NK-92 (cell line): ENCODE measurements around the gene DTNBP1.

ENCODE experiments used
- DNase-seq: peaks from one replicate; lab custom pipeline; 2025; ENCODE audit not compliant: unreplicated experiment; lab: John Stamatoyannopoulos, UW

The DTNBP1 gene

DNA sequence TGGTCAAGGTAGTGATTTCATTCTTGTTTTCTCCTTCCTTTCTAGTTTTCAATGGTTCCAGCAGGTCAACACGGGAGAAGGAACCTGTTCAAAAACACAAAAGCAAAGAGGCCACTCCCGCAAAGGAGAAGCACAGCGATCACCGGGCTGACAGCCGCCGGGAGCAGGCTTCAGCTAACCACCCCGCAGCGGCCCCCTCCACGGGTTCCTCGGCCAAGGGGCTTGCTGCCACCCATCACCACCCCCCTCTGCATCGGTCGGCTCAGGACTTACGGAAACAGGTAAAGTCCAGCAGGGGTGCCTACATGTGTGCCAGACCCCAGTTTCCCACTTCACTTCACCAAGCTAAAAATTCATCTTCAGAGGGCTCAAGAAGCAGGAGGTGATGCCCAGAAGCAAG is 175.6 kb downstream of the DTNBP1 start:
- DNase-seq: no peak

DNA sequence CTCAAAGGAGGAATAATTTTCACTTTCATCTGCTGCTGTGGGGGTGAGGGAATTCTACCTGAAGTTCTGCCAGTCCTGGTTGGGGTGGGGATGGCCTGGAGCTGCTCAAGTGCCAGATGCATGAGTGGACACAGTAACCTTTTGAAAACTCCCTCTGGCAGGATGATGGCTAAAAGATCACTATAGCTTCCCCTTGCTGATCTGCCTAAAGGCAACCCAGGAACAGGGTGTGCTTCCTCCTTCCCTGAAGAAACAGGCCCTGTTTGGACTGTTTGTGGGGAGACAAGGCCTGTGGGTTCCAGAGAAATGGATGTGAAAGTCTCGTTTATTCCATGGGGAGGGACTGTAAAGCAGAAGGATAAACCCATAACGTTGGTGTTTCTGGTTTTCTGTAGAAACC is 176.9 kb downstream of the DTNBP1 start:
- no peak for DNase-seq

DNA sequence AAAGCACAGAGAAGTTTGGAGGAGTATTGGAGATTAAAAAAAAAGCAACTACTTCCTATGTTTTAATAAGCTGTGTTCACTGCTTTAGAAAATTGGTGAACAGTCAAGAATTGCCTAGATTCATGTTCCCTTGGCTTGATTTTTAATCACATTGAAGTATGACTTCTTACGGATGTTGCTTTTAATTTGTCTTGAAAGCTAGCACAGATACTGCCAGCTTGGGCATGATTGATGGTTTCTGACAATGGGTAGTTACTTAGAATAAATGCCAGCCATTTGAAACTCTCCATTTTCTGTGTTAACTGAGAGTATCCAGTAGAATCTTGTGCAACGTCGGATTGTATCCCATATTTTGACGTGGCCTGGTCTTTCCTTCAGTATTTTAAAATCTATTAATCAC is 178.0 kb downstream of the DTNBP1 start:
- no peak for DNase-seq

DNA sequence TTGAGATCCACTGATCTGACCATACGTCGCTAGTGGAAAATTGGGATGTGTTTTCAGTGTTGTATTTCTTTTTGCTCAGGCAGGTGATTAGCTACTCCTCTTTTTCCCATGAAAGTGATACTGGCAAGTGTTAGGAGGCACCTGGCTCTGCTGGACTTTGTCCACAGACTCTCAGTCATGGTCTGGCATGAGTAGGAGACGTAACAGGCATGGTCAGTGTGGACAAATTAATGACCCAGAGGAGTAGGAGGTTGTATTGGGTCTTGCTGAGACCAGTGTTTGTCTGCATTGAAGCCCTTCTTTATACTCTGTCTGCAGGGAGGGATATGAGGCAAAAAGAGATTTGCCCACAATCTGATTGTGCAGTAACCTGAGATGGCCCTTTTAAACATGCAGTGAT is 178.7 kb downstream of the DTNBP1 start:
- DNase-seq: no peak

DNA sequence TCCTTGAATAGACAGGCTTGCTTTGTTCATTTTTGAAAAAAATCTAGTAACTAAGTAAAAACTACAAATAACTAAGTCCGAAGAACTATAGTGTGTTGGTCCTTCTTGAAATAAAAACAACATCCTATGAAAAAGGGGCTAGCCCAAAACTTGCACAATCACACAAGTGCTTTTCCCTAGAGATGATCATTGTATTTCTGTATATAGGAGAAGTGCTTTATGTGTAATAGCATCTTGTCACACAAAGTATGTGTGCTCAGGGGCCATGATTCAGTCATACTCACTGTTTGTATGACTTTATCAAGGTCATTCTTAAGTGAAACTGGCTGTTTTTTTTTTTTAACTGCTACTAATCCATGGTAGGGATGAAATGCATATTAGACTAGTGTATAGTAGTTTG is 179.8 kb downstream of the DTNBP1 start:
- DNase-seq: no peak

DNA sequence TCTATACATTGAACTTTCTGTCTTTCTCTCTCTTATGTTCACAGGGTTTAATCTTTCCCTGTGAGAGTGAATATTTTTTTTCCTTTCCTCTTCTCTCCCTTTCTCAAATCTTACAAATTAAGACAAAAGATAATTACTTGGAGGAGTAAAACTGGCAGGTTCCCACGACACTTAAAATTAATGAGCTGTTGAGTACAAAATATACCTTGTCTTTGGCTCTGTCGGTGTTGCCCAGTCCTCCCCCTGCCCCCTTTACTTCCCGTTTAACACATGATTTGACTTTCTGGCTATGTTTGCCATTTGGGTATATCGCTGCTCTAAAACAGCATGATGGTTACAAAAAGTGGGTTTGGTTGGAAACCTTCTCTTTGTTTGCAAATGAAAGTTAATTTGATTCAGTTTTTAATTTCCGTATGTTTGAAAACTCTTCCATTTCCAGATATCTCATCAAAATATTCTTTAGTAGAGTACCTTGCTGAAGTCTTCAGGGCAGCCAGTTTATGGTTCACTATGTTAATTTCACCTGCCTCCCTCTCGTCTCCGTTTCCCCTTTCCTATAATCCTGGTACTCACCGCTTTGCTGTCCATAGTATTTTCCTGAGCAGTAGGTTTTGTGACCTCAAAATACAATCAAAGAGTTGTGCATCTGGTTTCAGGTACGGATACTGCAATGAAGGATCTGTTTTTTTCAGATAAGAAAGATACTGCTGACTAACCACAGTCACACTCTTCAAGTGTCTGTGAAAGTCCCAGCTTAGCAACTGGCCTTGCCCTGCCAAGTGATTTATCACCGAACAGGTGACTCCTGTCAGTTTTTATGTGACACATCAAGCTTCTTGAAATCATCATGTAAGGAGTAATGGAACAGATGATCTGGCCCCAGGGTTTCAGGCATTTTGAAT is 181.2 kb downstream of the DTNBP1 start:
- no peak for DNase-seq

DNA sequence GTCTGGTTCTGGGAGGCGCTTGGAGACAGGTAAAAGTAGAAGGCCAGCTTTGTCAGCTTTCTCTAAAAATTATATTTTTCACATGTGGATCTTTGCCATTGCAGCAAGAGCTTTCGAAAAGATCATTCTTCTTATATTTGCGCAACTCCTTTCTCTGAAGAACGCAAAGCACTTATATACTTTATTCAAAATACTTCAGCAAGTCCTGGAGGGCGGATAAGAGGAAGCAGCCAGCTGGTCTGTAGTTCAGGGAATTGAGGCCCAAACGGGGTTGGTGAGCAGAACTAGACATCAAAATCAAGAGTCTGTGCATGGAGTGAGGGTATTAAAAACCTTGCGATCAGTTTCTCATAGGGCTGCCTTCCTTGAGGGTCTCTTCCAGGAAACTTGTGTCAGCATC is 182.3 kb downstream of the DTNBP1 start:
- DNase-seq: no peak

DNA sequence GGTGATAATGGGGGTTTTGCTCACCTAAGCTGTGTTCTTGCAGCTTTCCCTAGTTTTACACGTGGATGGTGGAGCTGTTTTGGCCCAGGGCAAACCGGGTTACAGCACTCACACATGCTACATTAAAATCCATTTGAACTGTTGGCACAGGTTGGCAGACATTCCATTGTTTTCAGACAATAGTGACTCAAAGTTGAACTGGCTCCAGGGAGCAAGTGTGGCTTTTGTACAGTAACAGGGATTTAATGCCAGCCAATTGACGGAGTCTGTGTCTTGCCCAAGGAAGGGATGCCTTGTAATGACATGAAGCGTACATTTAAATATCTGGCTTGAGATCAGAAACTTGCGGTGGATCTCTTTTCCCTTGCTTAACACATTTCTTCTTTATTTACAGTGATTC is 183.1 kb downstream of the DTNBP1 start:
- no peak for DNase-seq

DNA sequence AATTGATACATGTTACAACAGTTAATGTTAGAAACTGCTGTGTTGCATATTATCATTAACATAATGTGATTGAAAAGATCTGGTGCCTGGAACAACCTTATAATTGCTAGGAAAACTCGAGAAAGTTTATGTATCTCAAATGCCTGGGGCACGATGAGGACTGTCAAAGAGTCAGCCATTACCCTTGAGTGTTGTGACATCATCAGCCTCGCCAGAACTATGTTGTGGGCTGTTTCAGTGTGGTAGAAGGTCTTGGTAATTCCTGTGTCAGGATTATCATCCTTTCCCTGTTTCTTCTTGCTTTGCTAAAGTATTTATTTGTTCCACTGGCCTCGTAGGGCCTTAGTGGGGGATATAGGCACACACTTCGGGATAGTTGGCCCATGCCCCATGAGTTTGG is 185.1 kb downstream of the DTNBP1 start:
- no peak for DNase-seq

DNA sequence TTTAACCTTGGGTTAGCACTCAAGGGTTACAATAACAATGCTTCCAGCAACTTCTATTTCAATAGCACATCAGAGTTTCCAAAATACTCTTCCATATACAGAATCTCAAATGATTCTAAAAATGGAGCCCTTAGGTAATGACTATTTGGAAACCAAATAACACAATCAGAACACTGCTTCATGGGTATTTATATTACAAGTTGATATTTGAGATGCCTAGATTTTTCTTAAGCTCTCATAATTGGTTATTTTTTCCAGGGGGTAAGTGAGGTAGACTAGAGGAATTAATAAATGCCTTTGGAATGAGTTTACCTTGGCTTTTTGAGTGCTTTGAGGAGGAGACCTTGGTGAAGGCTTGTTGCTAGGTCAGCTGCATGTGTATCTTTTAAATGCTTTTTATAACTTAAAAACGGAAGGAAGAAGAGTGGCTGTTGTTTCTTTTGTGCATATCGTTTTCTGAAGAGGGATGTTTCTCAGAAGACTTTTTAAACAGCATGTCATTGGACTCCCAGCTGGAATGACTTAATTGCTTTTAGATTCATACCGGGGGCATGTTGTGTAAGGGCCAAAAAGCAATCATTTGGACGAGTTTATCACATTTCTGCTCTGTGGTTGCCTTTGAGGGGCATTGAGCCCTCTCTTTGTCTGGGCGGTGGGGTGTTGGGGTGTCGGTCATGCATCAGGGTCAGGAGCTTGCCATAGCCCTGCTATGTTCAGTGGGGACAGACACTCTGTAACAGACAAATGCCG is 186.0 kb downstream of the DTNBP1 start:
- no peak for DNase-seq

DNA sequence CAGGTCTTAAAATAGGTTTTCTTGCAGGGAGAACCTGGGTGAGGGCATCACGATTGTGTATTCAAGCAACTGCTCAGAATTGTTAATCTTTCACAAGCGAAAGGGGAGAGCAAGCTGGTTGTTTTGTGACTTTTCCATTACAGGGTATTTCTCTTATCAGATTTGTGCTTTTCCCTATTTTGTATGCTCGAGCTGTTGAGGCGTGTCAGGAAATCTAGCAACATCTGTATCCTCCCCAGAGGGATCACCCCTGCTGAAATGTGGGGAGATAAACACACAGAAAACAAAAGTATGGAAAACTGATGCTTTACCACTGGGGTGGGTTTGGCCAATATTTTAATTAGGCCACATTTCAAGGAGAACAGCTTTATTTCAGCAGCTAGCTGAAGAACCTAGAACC is 187.0 kb downstream of the DTNBP1 start:
- DNase-seq: no peak

DNA sequence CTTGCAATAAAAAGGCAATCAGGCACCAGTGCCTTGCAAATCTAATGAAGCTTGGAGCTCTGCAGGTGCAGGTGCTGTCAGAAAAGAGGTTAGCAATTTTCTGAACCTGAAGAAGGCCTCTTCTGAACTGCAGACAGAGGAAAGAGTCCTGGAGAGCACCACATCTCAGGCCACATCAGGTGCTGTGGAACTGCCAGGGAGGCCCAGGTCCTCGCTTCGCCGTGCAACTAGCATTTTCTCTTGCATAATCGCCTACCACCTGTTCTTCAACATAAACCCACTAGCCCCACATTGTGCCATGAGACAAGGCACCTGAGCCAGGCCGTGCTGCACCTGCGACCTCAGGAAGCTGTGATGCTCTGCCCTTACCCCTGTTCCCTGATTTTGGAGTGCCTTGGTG is 187.6 kb downstream of the DTNBP1 start:
- no peak for DNase-seq

DNA sequence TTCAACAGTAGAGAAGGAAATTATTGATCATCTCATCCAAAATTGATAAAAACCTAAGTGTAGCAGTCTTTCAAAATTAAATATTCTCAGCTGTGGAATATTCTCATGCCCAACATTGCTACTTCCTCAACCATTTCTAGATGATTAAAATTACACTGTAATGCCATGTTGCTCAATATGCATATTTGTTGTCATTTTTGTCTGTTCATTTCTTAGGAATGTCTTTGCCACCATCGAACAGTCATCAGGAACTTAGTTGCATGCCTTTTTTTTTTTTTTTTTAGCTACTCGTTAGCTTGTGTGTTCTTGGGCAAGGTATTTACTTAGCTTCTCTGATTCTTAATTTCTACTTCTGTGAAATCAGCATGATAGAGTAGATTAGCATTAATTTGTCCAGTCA is 188.6 kb downstream of the DTNBP1 start:
- no peak for DNase-seq

DNA sequence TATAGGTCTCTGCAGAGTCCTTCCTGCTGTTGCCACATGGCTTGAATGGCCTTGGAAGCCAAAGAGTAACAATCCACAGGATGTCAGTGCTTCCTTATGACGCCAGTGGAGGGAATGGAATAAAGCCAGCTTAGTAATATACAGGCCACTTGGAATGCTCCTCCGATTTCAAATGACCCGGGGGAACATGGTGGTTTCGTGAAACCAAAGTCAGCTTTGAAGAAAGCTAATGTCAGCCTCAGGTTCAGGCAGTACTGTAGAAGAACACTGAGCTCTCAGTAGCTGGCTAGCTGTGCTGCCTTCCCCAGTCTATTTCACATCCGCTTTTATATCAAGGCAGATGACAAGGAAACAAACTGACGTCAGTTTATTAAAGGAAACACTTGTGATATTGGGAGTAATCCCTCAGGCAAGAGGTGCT is 189.1 kb downstream of the DTNBP1 start:
- no peak for DNase-seq

DNA sequence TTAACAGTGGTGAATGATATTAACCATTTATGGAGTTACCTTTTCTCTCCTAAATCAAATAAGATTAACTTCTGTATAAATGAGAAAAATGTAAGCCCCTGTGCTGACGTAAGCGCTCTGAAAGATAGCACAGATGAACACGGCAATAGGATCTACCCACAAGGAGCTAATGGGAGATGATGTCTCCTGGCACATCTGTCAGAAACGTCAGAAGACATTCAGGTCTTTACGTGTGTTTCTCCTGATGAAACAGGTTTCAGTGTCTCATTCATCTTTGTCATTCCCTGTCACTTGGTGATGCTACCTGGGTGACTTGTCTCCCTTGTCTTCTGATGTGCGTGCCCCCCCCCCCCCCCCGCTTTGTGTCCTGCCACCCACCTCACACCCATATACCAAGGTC is 189.7 kb downstream of the DTNBP1 start:
- no peak for DNase-seq
